Stimulated activated CD8-positive, alpha-beta memory T cell treated with anti-CD3 and anti-CD28 coated beads, Interleukin-15, amount 100 ng/mL, for 24 hours (primary cell): Measurements from ENCODE around the gene TANGO2.

Experiments
- DNase-seq: peaks from one replicate; pipeline ENCODE4 v3.0.0-alpha.2; 2020; ENCODE audit warnings: low read depth

TANGO2 gene

GRCh38 chr22:20044495-20045151 lies 23.7 kb downstream of the TANGO2 start:
- DNase-seq: no peak

GRCh38 chr22:20046730-20047129 lies 25.8 kb downstream of the TANGO2 start:
- DNase-seq: no peak

GRCh38 chr22:20051927-20052308 lies 31.0 kb downstream of the TANGO2 start:
- DNase-seq: no peak

- no peak for DNase-seq
Observed at GRCh38 chr22:20052309-20053259, 31.7 kb downstream of the TANGO2 start.

- no peak for DNase-seq
Observed at GRCh38 chr22:20053407-20054033, 32.6 kb downstream of the TANGO2 start.

GRCh38 chr22:20054034-20054427 lies 33.1 kb downstream of the TANGO2 start:
- no peak for DNase-seq

- DNase-seq: no peak
Observed at GRCh38 chr22:20054485-20054884, 33.6 kb downstream of the TANGO2 start.

- DNase-seq: no peak
Observed at GRCh38 chr22:20055144-20055543, 34.2 kb downstream of the TANGO2 start.

GRCh38 chr22:20055654-20056053 lies 34.7 kb downstream of the TANGO2 start:
- DNase-seq: no peak

GRCh38 chr22:20056161-20056560 lies 35.3 kb downstream of the TANGO2 start:
- no peak for DNase-seq

GRCh38 chr22:20056696-20057386 lies 35.9 kb downstream of the TANGO2 start:
- DNase-seq: no peak

GRCh38 chr22:20057596-20058268 lies 36.8 kb downstream of the TANGO2 start:
- no peak for DNase-seq

GRCh38 chr22:20058989-20059770 lies 38.3 kb downstream of the TANGO2 start:
- no peak for DNase-seq

- no peak for DNase-seq
Observed at GRCh38 chr22:20060700-20061480, 40.0 kb downstream of the TANGO2 start.

- no peak for DNase-seq
Observed at GRCh38 chr22:20061481-20061861, 40.6 kb downstream of the TANGO2 start.

GRCh38 chr22:20062043-20062765 lies 41.3 kb downstream of the TANGO2 start:
- no peak for DNase-seq

- DNase-seq: no peak
Observed at GRCh38 chr22:20062766-20063083, 41.8 kb downstream of the TANGO2 start.

GRCh38 chr22:20063271-20064139 lies 42.6 kb downstream of the TANGO2 start:
- DNase-seq: no peak

GRCh38 chr22:20064140-20064480 lies 43.2 kb downstream of the TANGO2 start:
- DNase-seq: no peak
